ENCODE measurements around the gene CCDC54. TPM values are rescaled to one million over a fixed set of nuclear protein-coding genes. Genes with fewer than 3 reads are reported as not detected.

Gene CCDC54
- polyA plus RNA-seq, 6 donors from 2014 or later, result 0.29 TPM; not detected in 5

- no peak for ATAC-seq (ENCODE audit: low read depth in 2 of 2)
Measured at GRCh38 chr3:107404727-107405469, 27.7 kb downstream of the CCDC54 start.

DNA sequence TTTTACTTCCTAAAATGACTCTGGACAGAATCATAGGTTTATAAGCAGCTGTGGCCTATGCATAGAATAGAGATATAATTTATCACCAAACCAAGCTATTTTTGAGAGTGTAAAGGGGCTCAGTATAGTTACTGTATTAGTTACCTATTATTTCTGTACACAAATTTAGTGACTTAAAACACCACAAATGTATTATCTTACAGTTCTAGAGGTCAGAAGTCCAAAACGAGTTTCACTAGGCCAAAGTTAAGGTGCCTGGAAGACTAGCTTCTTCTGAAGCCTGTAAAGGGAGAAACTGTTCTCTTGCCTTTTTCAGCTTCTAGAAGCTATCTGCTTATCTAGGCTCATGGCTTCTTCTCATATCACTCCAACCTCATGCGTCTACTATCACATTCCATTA lies 30.1 kb downstream of the CCDC54 start:
- H3K4me3 Mint-ChIP-seq, result no peak overlapping the region
- ATAC-seq (ENCODE audit: low read depth in 2 of 2) (no peak), DNase-seq (no peak)
- peaks cover 7 to 26% (median 15%) of the 10 kb centered on the region in 7 donors for H3K9me3 Mint-ChIP-seq
- peaks cover 0 to 17% of the 10 kb centered on the region in 2 donors for H3K36me3 Mint-ChIP-seq
- H3K27ac Mint-ChIP-seq, result no peak overlapping the region
- no peaks in the 10 kb centered on the region for H3K4me1 Mint-ChIP-seq
- no peaks in the 10 kb centered on the region for H3K27me3 Mint-ChIP-seq

More at GRCh38 chr3:107404727-107405469, 27.7 kb downstream of the CCDC54 start:
- no peaks in the 10 kb centered on the region for H3K4me1 Mint-ChIP-seq
- no peaks in the 10 kb centered on the region for H3K27me3 Mint-ChIP-seq
- peaks cover 3 to 18% (median 11%) of the 10 kb centered on the region in 7 donors for H3K9me3 Mint-ChIP-seq
- peaks cover 0 to 8% of the 10 kb centered on the region in 2 donors for H3K36me3 Mint-ChIP-seq
- no peak for DNase-seq
- H3K4me3 Mint-ChIP-seq, result no peak overlapping the region
- H3K27ac Mint-ChIP-seq, result no peak overlapping the region

DNA sequence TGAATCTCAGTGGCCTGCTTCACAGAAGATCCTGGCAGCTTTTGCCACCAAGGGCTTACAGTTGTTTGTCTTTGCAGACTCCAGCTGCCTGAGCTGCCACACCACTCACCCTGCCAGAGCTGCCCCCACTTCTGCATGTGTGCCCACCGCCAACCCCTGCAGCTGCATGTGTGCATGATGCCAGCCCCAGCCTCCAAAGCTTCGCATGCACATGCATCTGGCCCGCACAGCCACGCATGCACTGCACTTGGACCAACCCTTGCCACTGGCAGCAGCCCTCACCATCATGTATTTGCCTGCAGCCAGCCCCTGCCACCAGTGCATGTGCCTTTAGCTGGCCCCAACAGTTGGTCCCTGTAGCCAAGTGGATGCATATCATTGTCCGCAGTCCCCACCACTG lies 31.3 kb downstream of the CCDC54 start:
- peaks cover 7 to 26% (median 15%) of the 10 kb centered on the region in 7 donors for H3K9me3 Mint-ChIP-seq
- ATAC-seq (ENCODE audit: low read depth in 2 of 2), result no peak

DNA sequence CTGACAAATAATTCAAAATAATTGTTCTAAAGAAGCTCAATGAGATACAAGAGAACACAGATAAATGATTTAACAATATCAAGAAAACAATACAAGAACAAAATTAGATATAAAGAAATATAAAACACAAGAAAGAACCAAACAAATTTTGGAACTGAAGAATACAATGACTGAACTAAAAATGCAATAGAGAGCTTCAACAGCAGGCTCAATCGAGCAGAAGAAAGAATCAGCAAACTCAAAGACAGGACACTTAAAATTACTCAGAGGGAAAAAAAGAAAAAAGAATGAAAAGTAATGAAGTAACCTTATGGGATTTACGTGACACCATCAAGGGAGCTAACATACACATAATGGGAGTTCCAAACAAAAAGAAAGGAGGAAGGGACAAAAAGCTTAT lies 32.1 kb downstream of the CCDC54 start:
- peaks cover 0 to 7% (median under 1%) of the 10 kb centered on the region in 3 donors for H3K4me1 Mint-ChIP-seq
- H3K4me3 Mint-ChIP-seq, result no peak overlapping the region
- H3K36me3 Mint-ChIP-seq, result peaks cover 0 to 17% of the 10 kb centered on the region in 2 donors
- H3K9me3 Mint-ChIP-seq, result peaks cover 7 to 26% (median 17%) of the 10 kb centered on the region in 7 donors
- H3K27ac Mint-ChIP-seq, result no peak overlapping the region
- DNase-seq, result no peak
- H3K27me3 Mint-ChIP-seq, result no peaks in the 10 kb centered on the region
- ATAC-seq (ENCODE audit: low read depth in 2 of 2), result no peak

More for the DNA sequence above, 31.3 kb downstream of the CCDC54 start:
- Mint-ChIP-seq H3K4me1 (no peaks in the 10 kb centered on the region), H3K36me3 (peaks cover 0 to 17% of the 10 kb centered on the region in 2 donors), H3K27ac (no peak overlapping the region), H3K27me3 (no peaks in the 10 kb centered on the region), H3K4me3 (peak overlapping the region in 1 of 8 donors; percentile 32)
- no peak for DNase-seq

DNA sequence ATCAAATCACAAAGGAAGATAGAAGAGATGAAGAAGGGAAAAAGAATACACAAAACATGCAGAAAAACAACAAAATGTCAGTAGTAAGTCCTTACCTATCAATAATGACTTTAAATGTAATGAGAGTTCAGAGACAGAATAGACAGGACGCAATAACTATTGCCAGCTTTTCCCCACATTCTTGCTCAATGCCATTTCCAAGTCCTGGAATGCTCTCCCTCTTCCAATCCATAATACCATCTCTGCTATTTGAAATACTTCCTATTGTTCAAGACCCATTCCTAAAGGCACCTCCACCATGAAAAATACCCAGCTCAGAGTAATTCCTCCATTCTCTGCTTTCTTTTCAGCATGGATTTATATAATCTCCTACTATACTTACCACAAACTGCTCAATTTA lies 33.4 kb downstream of the CCDC54 start:
- ATAC-seq (ENCODE audit: low read depth in 2 of 2) (no peak), DNase-seq (no peak)
- H3K9me3 Mint-ChIP-seq, result peaks cover 7 to 26% (median 17%) of the 10 kb centered on the region in 7 donors
- H3K27me3 Mint-ChIP-seq, result no peaks in the 10 kb centered on the region
- H3K27ac Mint-ChIP-seq, result no peak overlapping the region
- peaks cover 0 to 17% of the 10 kb centered on the region in 2 donors for H3K36me3 Mint-ChIP-seq
- H3K4me3 Mint-ChIP-seq, result no peak overlapping the region
- H3K4me1 Mint-ChIP-seq, result peaks cover 0 to 7% (median 2%) of the 10 kb centered on the region in 3 donors

DNA sequence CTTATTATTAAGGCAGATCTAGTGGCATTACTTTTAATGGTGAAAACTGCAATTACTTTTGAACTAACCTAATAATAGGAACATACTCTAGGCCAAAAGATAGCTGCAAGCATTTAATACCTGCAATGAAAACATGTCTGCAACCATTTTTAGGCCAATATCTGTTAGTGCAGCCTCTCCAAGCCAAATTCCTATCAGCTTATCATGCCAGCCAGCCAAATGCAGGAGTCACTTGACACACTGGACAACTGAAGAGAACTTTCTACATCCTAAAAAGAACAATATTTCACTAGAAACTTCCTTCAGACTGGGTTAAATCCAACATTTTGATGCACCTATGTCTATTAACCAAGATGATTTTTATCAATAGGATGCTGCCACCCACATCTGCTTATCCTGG lies 33.8 kb downstream of the CCDC54 start:
- Mint-ChIP-seq H3K4me1 (peaks cover 0 to 7% (median 2%) of the 10 kb centered on the region in 3 donors), H3K9me3 (peaks cover 7 to 26% (median 17%) of the 10 kb centered on the region in 7 donors), H3K36me3 (peaks cover 0 to 17% of the 10 kb centered on the region in 2 donors), H3K4me3 (no peak overlapping the region), H3K27ac (no peak overlapping the region), H3K27me3 (no peaks in the 10 kb centered on the region)
- ATAC-seq (ENCODE audit: low read depth in 2 of 2), result no peak
- no peak for DNase-seq

GRCh38 chr3:107411779-107412178 lies 34.5 kb downstream of the CCDC54 start:
- peaks cover 0 to 7% (median 2%) of the 10 kb centered on the region in 3 donors for H3K4me1 Mint-ChIP-seq
- H3K36me3 Mint-ChIP-seq, result peaks cover 0 to 17% of the 10 kb centered on the region in 2 donors
- DNase-seq, result no peak
- H3K27me3 Mint-ChIP-seq, result no peaks in the 10 kb centered on the region
- H3K9me3 Mint-ChIP-seq, result peaks cover 7 to 26% (median 17%) of the 10 kb centered on the region in 7 donors
- ATAC-seq (ENCODE audit: low read depth in 2 of 2), result no peak
- H3K4me3 Mint-ChIP-seq, result no peak overlapping the region
- no peak overlapping the region for H3K27ac Mint-ChIP-seq

- H3K27me3 Mint-ChIP-seq, result peaks cover 0 to 2% (median 0%) of the 10 kb centered on the region in 3 donors
- peaks cover 7 to 26% (median 17%) of the 10 kb centered on the region in 7 donors for H3K9me3 Mint-ChIP-seq
- H3K4me1 Mint-ChIP-seq, result peaks cover 0 to 7% (median 2%) of the 10 kb centered on the region in 3 donors
- ATAC-seq (ENCODE audit: low read depth in 2 of 2) (no peak), DNase-seq (no peak)
- no peak overlapping the region for H3K4me3 Mint-ChIP-seq
- peaks cover 0 to 17% of the 10 kb centered on the region in 2 donors for H3K36me3 Mint-ChIP-seq
- H3K27ac Mint-ChIP-seq, result peak overlapping the region in 1 of 6 donors; percentile 40
Measured at GRCh38 chr3:107412376-107412775, 35.1 kb downstream of the CCDC54 start.

DNA sequence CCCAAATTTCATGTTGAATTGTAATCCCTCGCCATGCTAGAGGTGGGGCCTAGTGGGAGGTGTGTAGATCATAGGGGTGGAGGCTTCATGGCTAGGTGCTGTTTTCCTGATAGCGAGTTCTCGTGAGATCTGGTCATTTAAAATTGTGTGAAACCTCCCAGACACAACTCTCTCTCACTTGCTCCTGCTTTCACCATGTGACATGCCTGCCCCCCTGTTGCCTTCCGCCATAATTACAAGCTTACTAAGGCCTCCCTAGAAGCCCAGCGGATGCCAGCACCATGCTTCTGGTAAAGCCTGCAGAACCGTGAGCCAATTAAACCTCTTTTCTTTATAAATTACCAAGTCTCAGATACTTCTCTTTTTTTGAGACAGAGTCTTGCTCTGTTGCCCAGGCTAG lies 36.0 kb downstream of the CCDC54 start:
- peaks cover 7 to 25% (median 16%) of the 10 kb centered on the region in 7 donors for H3K9me3 Mint-ChIP-seq
- H3K4me3 Mint-ChIP-seq, result no peak overlapping the region
- ATAC-seq (ENCODE audit: low read depth in 2 of 2), result no peak
- H3K27me3 Mint-ChIP-seq, result peaks cover 0 to 6% (median 0%) of the 10 kb centered on the region in 3 donors
- peaks cover 0 to 7% (median 2%) of the 10 kb centered on the region in 3 donors for H3K4me1 Mint-ChIP-seq
- H3K27ac Mint-ChIP-seq, result peak overlapping the region in 2 of 6 donors; percentile 44 to 83
- DNase-seq, result no peak
- H3K36me3 Mint-ChIP-seq, result peaks cover 0 to 17% of the 10 kb centered on the region in 2 donors

- peaks cover 0 to 6% (median 0%) of the 10 kb centered on the region in 3 donors for H3K27me3 Mint-ChIP-seq
- peak; percentile 32 to 44 for ATAC-seq (ENCODE audit: low read depth in 2 of 2)
- DNase-seq, result no peak
- peaks cover 5 to 17% (median 8%) of the 10 kb centered on the region in 7 donors for H3K9me3 Mint-ChIP-seq
- peaks cover 0 to 12% of the 10 kb centered on the region in 2 donors for H3K36me3 Mint-ChIP-seq
- peaks cover 0 to 7% (median 2%) of the 10 kb centered on the region in 3 donors for H3K4me1 Mint-ChIP-seq
- H3K27ac Mint-ChIP-seq, result no peak overlapping the region
- H3K4me3 Mint-ChIP-seq, result no peak overlapping the region
Measured at GRCh38 chr3:107414325-107414964, 37.2 kb downstream of the CCDC54 start.

- Mint-ChIP-seq H3K27ac (no peak overlapping the region), H3K4me1 (peaks cover 4 to 10% (median 4%) of the 10 kb centered on the region in 3 donors), H3K27me3 (peaks cover 0 to 6% (median 3%) of the 10 kb centered on the region in 3 donors), H3K9me3 (peaks cover 0 to 1% (median 0%) of the 10 kb centered on the region in 7 donors), H3K36me3 (no peaks in the 10 kb centered on the region), H3K4me3 (no peak overlapping the region)
- no peak for DNase-seq
- no peak for ATAC-seq (ENCODE audit: low read depth in 2 of 2)
Measured at GRCh38 chr3:107416138-107416537, 38.9 kb downstream of the CCDC54 start.

GRCh38 chr3:107416886-107417285 lies 39.6 kb downstream of the CCDC54 start:
- ATAC-seq (ENCODE audit: low read depth in 2 of 2), result no peak
- Mint-ChIP-seq H3K36me3 (no peaks in the 10 kb centered on the region), H3K4me3 (no peak overlapping the region), H3K27ac (no peak overlapping the region), H3K4me1 (peaks cover 5 to 11% (median 5%) of the 10 kb centered on the region in 3 donors), H3K27me3 (peaks cover 0 to 8% (median 6%) of the 10 kb centered on the region in 3 donors), H3K9me3 (peaks cover 0 to 1% (median 0%) of the 10 kb centered on the region in 7 donors)
- DNase-seq, result no peak

GRCh38 chr3:107421170-107421792 lies 44.0 kb downstream of the CCDC54 start:
- Mint-ChIP-seq H3K36me3 (no peaks in the 10 kb centered on the region), H3K9me3 (no peaks in the 10 kb centered on the region), H3K27me3 (peaks cover 0 to 11% (median 6%) of the 10 kb centered on the region in 3 donors), H3K4me1 (peaks cover 9 to 18% (median 16%) of the 10 kb centered on the region in 3 donors), H3K27ac (no peak overlapping the region), H3K4me3 (peak overlapping the region in 4 of 8 donors; percentile 2 to 69 (median 40))
- DNase-seq, result peak; percentile 38
- ATAC-seq (ENCODE audit: low read depth in 2 of 2), result peak; percentile 71 to 74

Data from naive B cell (primary cell).